GM21825 (cell line): ENCODE data around the gene ARTN.

ENCODE experiments used
- ATAC-seq: cut with Tn5 transposase; IDR thresholded peaks from one replicate; pipeline ENCODE4 v1.9.1; 2021; ENCODE audit warnings: mild to moderate bottlenecking, moderate library complexity; ENCODE audit not compliant: unreplicated experiment

ARTN gene, protein sequence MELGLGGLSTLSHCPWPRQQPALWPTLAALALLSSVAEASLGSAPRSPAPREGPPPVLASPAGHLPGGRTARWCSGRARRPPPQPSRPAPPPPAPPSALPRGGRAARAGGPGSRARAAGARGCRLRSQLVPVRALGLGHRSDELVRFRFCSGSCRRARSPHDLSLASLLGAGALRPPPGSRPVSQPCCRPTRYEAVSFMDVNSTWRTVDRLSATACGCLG

GRCh38 chr1:43933386-43934100 is at the start of gene ARTN:
ARTN (plus strand) TSS chr1:43933801; CDS start chr1:43935657, 1,856 bp downstream.
- no peak for ATAC-seq

DNA sequence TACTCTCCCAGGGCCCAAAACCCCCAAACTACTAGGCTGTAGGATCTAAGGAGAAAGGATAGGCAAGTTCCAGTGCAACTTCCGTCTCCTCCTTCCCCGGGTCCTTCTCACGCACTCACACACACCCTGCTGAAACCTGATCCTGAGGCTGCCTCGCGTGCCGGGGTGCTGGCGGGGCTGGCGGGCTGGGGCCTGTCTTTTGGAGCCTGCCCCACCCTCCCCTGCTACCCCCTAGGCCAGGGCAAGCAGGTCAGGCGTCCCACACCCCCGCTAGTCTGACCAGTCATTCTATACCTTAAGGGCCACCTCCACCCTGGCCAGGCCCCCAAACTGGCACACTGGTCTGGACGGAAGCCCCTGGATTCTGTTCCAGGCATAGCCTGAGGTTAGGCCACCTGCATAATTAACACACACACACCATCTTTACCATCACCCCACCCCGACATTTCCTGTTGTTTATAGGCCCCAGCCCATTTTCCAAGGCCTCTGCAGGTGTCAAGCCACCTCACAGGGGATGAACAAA is 48.3 kb upstream of the ARTN start:
- ATAC-seq = no peak

DNA sequence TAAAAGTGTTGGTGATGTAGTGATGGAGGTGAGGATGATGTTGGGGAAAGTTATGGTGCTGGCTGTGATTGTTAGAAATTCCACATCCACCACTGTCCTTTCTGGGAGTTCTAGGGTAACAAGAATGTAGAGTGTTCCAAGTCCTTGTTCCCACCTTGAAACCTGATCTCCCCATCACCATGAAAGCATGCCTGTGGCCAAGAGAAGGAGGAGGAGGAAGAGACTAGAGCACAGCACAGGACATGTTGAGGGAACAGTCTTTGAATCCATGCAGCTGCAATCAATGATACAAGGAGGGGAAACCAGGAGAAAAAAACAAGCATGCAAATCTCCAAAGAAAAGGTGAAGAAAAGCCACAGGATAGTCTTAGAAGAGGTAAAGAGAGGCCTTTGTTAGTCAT is 45.9 kb upstream of the ARTN start:
- no peak for ATAC-seq

- ATAC-seq = no peak
These were observed 42.8 kb upstream of the ARTN start for GRCh38 chr1:43890815-43891214.

DNA sequence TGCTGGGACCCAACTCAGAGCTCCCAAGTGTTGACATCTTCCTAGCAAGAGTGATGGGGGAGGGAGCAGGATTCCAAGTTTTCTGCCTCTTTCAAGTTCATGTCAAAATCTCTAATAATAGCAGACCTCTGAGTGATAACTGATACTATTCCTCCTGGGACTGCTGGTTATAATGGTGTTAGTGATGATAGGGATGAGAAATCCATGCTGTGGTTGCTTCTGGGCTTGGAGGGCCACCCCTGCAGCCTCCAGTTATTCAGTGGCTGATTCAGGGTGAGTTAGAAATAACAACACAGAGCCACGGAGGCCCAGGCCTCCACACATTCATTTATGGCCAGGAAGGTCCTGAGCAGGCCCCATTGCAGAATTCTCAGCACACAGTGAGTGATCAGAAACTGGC is 40.6 kb upstream of the ARTN start:
- ATAC-seq = no peak

- ATAC-seq = no peak
These were observed 34.6 kb upstream of the ARTN start for GRCh38 chr1:43898981-43899380.

DNA sequence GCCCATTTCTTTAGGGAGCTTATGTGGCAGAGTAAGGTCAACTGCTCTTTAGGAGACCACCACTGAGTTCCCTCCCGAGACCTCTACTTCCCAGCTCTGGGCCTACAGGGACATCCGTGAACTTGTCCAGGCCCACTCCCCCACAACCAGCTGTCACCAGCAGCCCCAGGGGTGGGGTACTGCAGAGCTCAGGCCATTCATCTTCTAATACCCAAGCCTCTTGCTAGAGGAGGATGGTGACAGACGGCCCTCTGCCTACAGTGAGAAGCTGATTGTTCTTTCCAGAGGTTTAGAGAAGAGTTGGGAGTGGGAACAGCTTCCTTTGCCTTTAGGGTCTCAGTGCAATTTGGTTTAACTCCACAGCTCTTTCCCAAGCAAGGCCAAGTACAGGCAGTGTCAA is 33.2 kb upstream of the ARTN start:
- ATAC-seq = no peak

- ATAC-seq = no peak
These were observed 32.2 kb upstream of the ARTN start for GRCh38 chr1:43901196-43901961.

GRCh38 chr1:43902058-43902831 is 31.4 kb upstream of the ARTN start:
- no peak for ATAC-seq

- ATAC-seq = no peak
These were observed 28.7 kb upstream of the ARTN start for GRCh38 chr1:43904660-43905551.

DNA sequence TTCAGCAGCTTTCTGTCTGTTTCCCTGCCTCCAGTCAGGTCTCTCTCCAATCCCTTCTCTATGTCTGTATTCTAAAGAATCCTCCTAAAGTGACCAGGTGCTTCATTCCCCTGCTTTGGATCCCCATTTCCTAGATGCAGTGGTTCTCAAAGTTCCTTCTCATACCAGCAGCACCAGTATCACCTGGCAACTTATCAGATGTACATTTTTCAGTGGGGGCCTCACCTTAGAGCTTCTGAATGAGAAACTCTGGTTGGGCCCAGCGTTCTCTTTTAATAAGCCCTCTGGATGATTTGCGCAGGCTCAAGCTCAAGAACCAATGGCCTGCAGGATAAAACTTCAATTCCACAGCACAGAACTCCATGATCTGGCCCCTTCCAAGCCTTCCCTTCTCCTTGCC is 25.4 kb upstream of the ARTN start:
- ATAC-seq = no peak

DNA sequence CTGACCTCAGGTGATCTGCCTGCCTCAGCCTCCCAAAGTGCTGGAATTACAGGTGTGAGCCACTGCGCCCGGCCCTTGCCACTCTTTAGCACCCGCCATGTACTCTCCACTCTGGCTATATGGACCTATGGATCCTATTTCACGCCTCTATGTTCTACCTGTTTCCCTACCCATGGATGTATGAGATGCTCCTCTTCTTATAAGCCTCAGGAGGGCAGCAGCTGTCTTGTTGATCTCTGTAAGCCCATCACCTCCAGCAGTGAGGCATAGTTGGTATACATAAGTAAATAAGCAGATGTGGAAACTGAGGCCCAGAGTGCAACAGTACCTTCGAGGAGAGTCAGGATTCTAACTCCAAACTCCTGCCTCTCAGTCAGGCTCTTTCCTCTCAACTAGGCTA is 24.7 kb upstream of the ARTN start:
- ATAC-seq = no peak

GRCh38 chr1:43910343-43910742 is 23.3 kb upstream of the ARTN start:
- no peak for ATAC-seq

GRCh38 chr1:43912607-43913006 is 21.0 kb upstream of the ARTN start:
- ATAC-seq = no peak

- ATAC-seq = no peak
These were observed 20.5 kb upstream of the ARTN start for GRCh38 chr1:43913051-43913501.

DNA sequence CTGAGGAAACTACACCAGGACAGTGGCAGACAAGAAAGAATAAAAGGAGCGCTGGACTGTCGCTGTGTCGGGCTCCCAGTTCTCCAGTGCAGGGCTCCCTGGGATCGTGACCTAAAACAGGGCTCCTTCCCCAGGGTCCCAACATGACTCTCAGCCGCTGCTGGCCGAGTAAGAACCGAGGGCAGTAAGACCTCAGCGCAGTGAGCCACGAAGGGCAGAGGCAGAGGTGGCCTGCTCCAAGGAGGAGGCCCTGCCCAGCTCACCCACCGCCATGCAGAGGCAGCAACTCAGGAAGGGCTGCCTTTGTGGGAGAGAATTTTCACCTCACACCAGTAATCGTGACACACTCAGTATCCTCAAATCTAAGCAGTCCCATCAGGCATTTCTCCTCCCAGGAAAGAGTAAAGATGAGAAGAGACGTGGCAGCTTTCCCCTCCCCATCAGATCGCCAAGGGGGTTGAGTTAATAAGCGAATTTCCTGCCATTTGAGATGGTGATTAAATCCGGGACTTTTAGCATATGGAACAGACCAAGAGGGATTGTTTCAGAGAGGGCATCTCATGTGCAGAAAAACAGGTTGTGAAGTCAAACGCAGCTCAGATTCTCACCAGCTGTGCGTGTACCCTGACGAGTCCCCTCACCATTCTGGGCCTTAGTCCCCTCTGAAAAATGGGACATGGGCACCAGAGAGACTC is 19.8 kb upstream of the ARTN start:
- no peak for ATAC-seq

- ATAC-seq = no peak
These were observed 18.8 kb upstream of the ARTN start for GRCh38 chr1:43914576-43915525.

DNA sequence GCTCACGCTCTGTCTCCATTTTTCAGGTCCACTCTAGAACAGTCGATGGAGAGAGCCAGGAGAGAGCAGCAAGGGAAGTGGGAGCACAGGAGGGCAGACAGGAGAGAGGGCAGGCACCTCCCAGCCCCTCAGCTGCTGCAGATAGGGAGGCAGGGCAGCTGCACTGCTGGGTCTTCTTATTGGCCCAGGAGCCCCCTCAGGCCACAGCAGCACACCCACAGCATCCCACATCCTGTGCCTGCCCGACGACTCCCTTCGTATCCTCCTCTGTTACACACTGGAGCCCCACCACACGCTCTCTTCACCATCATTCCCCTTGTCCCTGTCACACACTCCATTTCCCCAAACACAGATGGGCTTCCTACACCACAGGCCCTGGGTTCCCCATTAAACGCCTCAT is 13.7 kb upstream of the ARTN start:
- no peak for ATAC-seq
